Stimulated activated CD4-positive, alpha-beta T cell treated with anti-CD3 and anti-CD28 coated beads, Interleukin-15, amount 100 ng/mL, for 1 hour (primary cell): ENCODE data around the gene ZNF668.
A peak's percentile ranks its signal among the peaks of the same experiment; 100 is the strongest.

Source experiments
- DNase-seq, 2 donors: peaks; one replicate each; pipeline ENCODE4 v3.0.0-alpha.2; 2020; ENCODE audit warnings: low read depth in 1 of 2, low spot score in 1 of 2

Gene ZNF668

GRCh38 chr16:31073970-31074813, at the start of gene ZNF668, which contains the start of gene ZNF646:
ZNF668 (minus strand) TSS chr16:31074240; CDS start chr16:31064459, 9,781 bp downstream.
ZNF646 (plus strand) TSS chr16:31074422; CDS start chr16:31076325, 1,903 bp downstream.
- peak; percentile 89 to 92 for DNase-seq

DNA sequence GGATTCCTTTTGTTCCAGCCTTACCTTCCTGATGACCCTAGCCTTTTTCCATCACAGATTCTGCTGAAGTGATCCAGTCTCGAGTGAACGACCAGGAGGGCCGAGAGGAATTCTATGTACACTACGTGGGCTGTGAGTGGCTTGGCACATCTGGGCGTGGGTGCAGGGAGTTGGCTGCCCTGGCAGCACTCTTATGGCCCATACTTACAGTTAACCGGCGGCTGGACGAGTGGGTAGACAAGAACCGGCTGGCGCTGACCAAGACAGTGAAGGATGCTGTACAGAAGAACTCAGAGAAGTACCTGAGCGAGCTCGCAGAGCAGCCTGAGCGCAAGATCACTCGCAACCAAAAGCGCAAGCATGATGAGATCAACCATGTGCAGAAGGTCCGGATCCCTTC, 46.1 kb upstream of the ZNF668 start:
- no peak for DNase-seq

- DNase-seq = no peak
Observed at GRCh38 chr16:31118223-31119155, 44.4 kb upstream of the ZNF668 start.

- peak; percentile 92 for DNase-seq
Observed at GRCh38 chr16:31117384-31118222, 43.6 kb upstream of the ZNF668 start, which contains the start of gene KAT8. KAT8 (plus strand) TSS chr16:31117664; CDS start chr16:31117682, 18 bp downstream.

DNA sequence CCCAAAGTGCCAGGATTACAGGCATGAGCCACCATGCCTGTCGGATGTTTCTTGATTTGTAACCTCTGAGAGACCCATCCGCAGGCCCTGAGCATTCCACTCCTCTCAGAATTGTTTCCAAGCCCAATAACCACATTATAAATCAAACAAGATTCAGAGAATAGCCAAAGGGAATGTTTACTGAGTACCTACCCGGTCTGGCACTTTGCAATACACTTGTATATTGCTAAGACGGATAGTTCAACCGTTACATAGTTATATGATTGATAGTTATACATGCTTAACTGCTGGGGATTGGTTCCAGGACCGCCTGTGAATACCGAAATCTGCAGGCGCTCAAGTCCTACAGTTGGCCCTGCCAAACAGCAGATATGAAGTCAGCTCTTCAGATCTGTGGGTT, 40.4 kb upstream of the ZNF668 start:
- DNase-seq = no peak

- DNase-seq = no peak
Observed at GRCh38 chr16:31113121-31114120, 39.4 kb upstream of the ZNF668 start.

GRCh38 chr16:31112711-31113110, 38.7 kb upstream of the ZNF668 start:
- DNase-seq = no peak

DNA sequence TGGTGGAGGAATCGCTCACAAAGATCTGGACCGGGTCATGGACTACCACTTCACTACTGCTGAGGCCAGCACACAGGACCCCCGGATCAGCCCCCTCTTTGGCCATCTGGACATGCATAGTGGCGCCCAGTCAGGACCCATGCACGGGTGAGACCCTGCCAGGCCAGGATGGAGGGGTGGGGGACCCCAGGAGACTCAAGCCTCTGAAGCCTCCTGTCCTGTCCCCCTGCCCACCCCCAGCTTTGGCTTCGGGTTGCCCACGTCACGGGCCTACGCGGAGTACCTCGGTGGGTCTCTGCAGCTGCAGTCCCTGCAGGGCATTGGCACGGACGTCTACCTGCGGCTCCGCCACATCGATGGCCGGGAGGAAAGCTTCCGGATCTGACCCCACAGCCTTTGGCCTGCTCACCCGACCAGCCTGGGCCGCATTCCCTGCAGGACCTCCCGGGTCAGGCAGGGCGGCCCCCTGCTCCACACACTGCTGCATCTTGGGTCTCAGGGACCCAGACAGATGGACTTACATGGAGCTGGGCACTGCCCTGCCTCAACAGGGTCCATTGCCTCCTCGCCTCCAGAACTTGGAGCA, 37.9 kb upstream of the ZNF668 start:
- DNase-seq = no peak

DNA sequence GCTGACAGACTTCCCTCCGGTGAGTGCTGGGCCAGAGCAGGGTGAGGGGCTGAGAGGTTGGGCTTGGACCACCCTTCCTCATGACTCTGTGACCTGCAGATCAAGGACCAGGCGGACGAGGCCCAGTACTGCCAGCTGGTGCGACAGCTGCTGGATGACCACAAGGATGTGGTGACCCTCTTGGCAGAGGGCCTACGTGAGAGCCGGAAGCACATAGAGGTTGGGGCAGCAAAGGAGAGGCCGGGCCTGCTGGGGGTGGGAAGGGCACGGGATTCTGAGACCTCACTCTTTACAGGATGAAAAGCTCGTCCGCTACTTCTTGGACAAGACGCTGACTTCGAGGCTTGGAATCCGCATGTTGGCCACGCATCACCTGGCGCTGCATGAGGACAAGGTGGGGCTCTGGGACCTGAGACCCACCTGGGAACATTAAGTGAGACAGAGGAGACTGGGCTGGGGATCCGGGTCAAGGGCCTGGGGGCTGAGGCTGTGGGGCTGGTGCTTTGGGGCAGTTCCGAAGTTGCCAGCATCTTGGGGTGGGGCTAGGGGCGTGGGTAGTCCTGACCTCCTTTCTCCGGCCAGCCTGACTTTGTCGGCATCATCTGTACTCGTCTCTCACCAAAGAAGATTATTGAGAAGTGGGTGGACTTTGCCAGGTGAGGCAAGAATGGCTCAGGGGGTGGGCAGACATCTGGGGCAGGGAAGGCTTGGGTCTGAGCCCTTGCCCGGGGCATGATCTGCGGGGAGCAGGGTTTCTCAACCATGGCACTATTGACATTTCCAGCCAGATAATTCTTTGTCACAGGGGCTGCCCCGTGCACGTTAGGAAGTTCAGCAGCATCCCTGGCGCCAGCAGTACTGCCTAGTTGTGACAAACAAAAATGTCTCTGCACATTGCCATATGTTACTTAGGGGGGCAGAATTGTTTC, 36.3 kb upstream of the ZNF668 start:
- no peak for DNase-seq

DNA sequence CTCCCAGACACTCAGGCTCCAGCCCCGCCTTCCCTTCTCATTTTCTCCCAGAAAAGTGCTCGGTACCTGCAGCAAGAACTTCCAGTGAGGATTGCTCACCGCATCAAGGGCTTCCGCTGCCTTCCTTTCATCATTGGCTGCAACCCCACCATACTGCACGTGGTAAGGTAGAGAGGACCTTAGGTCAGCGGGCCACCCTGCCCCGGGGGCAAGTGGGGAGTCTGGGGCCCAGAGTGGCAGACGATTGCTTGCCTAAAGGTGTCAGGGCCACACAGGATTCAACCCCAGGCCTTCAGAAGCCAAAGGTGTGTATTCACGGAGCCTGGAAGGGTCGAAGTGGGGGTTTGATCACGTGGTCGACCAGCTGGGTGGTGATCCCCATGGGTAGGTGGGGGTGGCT, 35.6 kb upstream of the ZNF668 start:
- no peak for DNase-seq

DNA sequence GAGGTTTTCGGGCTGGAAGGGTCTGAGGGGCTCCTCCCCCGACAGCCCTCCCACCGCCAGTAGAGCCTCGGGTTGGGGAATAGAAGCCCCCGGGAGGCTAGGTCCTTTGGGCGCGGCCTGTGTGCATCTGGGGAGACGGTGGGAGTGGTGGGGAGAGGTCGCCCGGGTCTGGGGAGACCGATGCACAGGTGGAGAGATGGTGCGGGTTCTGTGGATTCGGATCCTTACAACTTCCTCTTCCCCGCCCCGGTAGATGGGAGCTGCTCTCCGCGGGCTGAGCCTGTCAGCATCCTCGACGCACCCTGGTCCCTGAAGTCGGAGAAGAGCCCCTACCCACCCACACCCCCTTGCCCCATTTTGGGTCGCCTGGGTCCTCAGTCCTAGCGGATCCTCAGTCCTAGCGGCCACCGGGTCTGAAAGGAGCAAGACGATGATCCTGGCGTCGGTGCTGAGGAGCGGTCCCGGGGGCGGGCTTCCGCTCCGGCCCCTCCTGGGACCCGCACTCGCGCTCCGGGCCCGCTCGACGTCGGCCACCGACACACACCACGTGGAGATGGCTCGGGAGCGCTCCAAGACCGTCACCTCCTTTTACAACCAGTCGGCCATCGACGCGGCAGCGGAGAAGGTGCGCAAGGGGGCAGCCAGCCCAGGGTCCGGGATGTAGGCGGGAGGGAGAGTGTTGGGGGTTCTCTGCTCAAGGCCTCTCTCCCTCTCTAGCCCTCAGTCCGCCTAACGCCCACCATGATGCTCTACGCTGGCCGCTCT, 34.9 kb upstream of the ZNF668 start:
- DNase-seq = no peak

DNA sequence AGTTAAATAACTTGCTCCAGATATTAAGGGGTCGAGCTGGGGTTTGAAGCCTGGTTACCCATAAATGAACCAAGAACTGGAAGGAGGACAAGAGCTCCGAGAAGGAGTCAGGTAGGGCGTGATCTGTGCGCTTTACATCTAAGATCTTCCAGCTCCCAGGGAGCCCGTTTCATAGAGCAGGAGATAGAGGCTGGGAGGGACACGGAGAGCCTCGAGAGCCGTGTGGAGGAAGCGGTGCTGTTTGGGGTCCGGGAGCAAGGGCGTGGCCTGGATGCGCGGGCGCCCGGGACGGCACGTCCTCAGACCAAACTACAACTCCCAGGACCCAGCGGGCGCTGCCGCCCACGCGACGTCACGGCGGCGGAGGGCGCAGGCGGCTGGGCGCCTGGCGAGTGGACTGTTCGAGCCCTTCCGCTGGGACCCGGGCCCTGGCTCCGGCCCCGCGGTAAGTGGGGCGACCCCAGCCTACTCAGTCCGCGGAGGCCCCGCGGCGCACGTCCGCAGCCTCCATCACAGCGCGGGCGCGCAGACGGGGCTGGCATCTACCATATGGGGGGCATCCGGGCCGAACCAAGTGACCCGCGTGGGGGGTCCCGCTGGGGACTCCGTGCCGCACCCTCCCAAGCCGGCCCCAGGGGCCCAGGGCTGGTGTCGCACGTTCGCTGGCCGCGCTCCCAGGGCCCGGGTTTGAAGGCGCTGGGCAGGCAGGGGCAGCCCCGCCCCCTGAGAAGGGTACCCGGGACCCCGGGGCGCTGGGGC, 34.2 kb upstream of the ZNF668 start, which contains the start of gene BCKDK:
TSS of gene BCKDK (plus strand) at position 352 of the 759 bp plus-strand sequence. CDS start 838 bp downstream, outside the sequence.
- DNase-seq = peak; percentile 22 to 62

DNA sequence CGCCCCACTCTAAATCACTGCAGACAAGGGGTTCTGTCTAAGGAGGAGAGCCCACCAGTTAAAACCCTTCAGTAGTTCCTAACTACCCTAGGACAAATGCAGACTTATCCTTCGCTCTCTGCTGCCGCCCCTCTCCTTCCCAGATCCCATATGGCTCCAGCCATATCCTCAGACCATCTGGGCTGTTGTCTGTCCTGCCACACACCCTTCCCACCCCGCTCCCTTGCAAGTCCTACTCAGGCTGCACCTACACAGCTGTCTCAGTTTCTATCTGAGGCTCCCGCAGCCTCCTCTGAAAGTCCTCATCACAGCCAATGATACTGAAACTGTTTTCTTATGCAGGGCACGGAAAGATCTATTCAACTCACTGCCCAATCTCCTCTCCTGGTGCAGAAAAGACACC, 33.4 kb upstream of the ZNF668 start:
- no peak for DNase-seq

- DNase-seq = no peak
Observed at GRCh38 chr16:31106509-31107464, 32.7 kb upstream of the ZNF668 start.

DNA sequence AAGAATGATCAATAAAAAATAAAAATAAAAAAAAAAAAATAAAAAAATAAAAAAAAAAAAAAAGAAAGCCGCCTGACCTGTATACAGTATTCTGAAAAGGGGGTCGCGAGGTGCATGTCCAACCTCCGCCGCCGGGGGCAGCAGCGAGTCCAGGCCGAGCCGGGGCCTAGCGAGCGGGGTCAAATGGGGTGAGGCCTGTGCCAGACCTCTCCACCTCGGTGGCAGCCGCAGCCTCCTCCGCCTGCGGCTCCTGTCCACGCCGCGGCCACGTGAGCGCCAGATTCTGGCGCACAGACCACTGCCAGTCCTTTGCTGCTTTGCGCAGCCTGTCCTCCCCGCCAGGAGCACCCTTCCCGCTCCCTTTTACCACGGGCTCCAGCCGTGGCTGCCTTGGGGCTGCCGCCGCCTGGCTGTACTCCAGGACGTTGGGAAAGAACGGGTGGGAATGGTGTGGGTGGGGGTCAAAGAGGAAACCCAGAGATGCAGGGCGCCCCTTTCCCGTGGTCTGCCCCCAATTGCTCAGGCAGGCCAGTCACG, 31.7 kb upstream of the ZNF668 start:
- peak; percentile 55 to 69 for DNase-seq
